SU-DHL-6 (cell line): ENCODE measurements around the gene SYK.

ENCODE experiments used
- H2AFZ ChIP-seq: fragments of 200-600 bp; sonication (generic); 2 replicates; pipeline ENCODE4 v1.6.1; 2014; ENCODE audit warnings: low read depth, mild to moderate bottlenecking, moderate library complexity, mixed read lengths, antibody characterized with exemption, low read length; ENCODE audit not compliant: severe bottlenecking
- H3F3A ChIP-seq: fragments of 200-600 bp; shearing (Covaris generic); 2 replicates; pipeline ENCODE4 v1.6.0; 2016; ENCODE audit warnings: antibody characterized with exemption, mild to moderate bottlenecking; ENCODE audit not compliant: insufficient read depth
- H3K27ac ChIP-seq: fragments of 200-600 bp; sonication (generic); 2 replicates; pipeline ENCODE4 v1.5.1; 2016; ENCODE audit warnings: low read depth, mild to moderate bottlenecking, low read length, moderate library complexity, mixed read lengths
- H3K27me3 ChIP-seq: fragments of 200-600 bp; sonication (generic), shearing (Covaris generic); 2 replicates; pipeline ENCODE4 v1.6.0; 2014; ENCODE audit warnings: mild to moderate bottlenecking, low read length
- H3K36me3 ChIP-seq: fragments of 200-600 bp; sonication (generic); 2 replicates; pipeline ENCODE4 v1.6.1; 2014; ENCODE audit warnings: mild to moderate bottlenecking, low read length, mixed read lengths
- H3K4me2 ChIP-seq: fragments of 300-600, 200-600 bp; shearing (Covaris generic), sonication (generic); 2 replicates; pipeline ENCODE4 v1.6.0; 2014; ENCODE audit warnings: low read length, low read depth, mild to moderate bottlenecking; ENCODE audit not compliant: poor library complexity, severe bottlenecking
- H3K4me3 ChIP-seq: fragments of 200-600 bp; sonication (generic); 2 replicates; pipeline ENCODE4 v1.5.1; 2014; ENCODE audit warnings: antibody characterized with exemption, low read length, mild to moderate bottlenecking, mixed read lengths; ENCODE audit not compliant: insufficient read depth, poor library complexity, severe bottlenecking
- H3K79me2 ChIP-seq: fragments of 200-600 bp; sonication (generic); 2 replicates; pipeline ENCODE4 v1.6.1; 2014; ENCODE audit warnings: mild to moderate bottlenecking, low read length, moderate library complexity; ENCODE audit not compliant: insufficient read depth
- H3K9ac ChIP-seq: fragments of 200-600 bp; sonication (generic); 2 replicates; pipeline ENCODE4 v1.7.0; 2014; ENCODE audit warnings: mild to moderate bottlenecking, low read length
- H3K9me2 ChIP-seq: fragments of 200-600 bp; sonication (generic); replicated peaks from 2 replicates; pipeline ENCODE4 v1.6.1; 2014; ENCODE audit warnings: low read length; ENCODE audit not compliant: insufficient read depth
- H3K9me3 ChIP-seq: fragments of 200-600 bp; sonication (generic); 2 replicates; pipeline ENCODE4 v1.6.1; 2014; ENCODE audit warnings: low read length, mixed read lengths; ENCODE audit not compliant: insufficient read depth
- H4K20me1 ChIP-seq: fragments of 200-600 bp; sonication (generic); 2 replicates; pipeline ENCODE4 v1.6.1; 2014; ENCODE audit warnings: low read depth, mild to moderate bottlenecking, antibody characterized with exemption, low read length, moderate library complexity, mixed read lengths
- CTCF ChIP-seq: fragments of 200-600 bp; sonication (generic); IDR thresholded peaks from one replicate; pipeline ENCODE4 v1.5.1; 2017; ENCODE audit warnings: antibody characterized with exemption, mild to moderate bottlenecking, low read length, moderate library complexity; ENCODE audit not compliant: insufficient read depth, poor library complexity, severe bottlenecking
- EZH2phosphoT487 ChIP-seq: fragments of 200-600 bp; sonication (generic), shearing (Covaris generic); conservative IDR thresholded peaks from 2 replicates; pipeline ENCODE4 v1.6.1; 2018; ENCODE audit warnings: mild to moderate bottlenecking, antibody characterized with exemption, low read length, moderate library complexity, mixed read lengths

SYK gene

DNA sequence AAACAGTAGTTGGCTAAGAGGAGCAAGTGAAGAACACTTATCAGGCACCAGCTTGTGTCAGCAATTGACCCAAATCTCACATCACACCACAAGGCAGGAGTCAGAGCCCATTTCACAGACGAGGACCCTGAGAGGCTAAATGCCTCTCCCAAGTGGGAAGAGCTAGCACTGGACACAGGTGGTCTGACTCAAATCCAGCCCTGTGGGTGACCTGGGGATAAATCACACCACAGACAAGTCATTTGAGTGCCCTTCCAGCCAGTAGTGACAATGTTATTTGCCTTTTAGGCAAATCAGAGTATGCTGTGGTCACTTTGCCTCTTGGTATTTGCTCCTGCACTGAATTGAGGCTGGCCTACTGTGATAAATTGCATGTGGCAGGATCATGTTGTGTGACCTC is 138.7 kb downstream of the SYK start:
- H3K27me3 ChIP-seq = no peaks in the 10 kb centered on the region
- H3K27ac ChIP-seq = no peak overlapping the region

GRCh38 chr9:90941661-90942060 is 140.0 kb downstream of the SYK start:
- no peak overlapping the region for H3K4me3 ChIP-seq
- no peak overlapping the region for H2AFZ ChIP-seq
- H3K9me3 ChIP-seq = no peaks in the 10 kb centered on the region
- H3K9me2 ChIP-seq = no peaks in the 10 kb centered on the region
- H3K36me3 ChIP-seq = no peaks in the 10 kb centered on the region
- H4K20me1 ChIP-seq = no peaks in the 10 kb centered on the region
- no peak overlapping the region for H3K4me2 ChIP-seq
- no peaks in the 10 kb centered on the region for H3K27me3 ChIP-seq
- no peak overlapping the region for H3K9ac ChIP-seq
- TF ChIP-seq CTCF (no peak), EZH2phosphoT487 (no peak)
- H3K79me2 ChIP-seq = no peaks in the 10 kb centered on the region
- no peak overlapping the region for H3K27ac ChIP-seq
- no peaks in the 10 kb centered on the region for H3F3A ChIP-seq

More for the DNA sequence above, 138.7 kb downstream of the SYK start:
- Histone ChIP-seq H4K20me1 (no peaks in the 10 kb centered on the region), H3F3A (no peaks in the 10 kb centered on the region), H3K9me2 (no peaks in the 10 kb centered on the region), H2AFZ (no peak overlapping the region), H3K79me2 (no peaks in the 10 kb centered on the region), H3K4me2 (no peak overlapping the region), H3K36me3 (no peaks in the 10 kb centered on the region), H3K9ac (no peak overlapping the region), H3K9me3 (no peaks in the 10 kb centered on the region), H3K4me3 (no peak overlapping the region)
- TF ChIP-seq CTCF (no peak), EZH2phosphoT487 (no peak)

DNA sequence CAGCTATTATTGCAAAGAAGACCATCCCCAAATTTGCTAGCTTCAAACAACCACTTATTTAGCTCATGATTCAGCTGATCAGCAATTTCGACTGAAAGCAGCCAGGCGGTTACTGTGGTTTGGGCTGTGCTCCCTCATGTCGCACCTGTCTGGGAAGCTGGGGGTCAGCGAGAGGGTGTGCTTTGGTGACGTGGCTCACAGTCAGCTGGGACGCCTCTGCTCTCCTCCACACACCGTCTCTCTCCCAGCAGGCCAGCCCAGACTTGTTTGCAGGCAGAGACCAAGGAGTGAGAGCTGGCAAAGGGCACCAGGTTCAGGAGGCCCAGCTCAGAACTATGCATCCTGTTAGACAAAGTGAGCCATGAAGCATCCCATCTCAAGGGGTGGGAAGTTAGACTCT is 140.9 kb downstream of the SYK start:
- TF ChIP-seq CTCF = no peak
- TF ChIP-seq EZH2phosphoT487 = no peak
- no peak overlapping the region for H3K4me3 ChIP-seq
- no peaks in the 10 kb centered on the region for H3K36me3 ChIP-seq
- no peak overlapping the region for H3K4me2 ChIP-seq
- no peaks in the 10 kb centered on the region for H3K9me2 ChIP-seq
- no peaks in the 10 kb centered on the region for H3K27me3 ChIP-seq
- H2AFZ ChIP-seq = no peak overlapping the region
- no peak overlapping the region for H3K9ac ChIP-seq
- no peaks in the 10 kb centered on the region for H4K20me1 ChIP-seq
- H3K9me3 ChIP-seq = no peaks in the 10 kb centered on the region
- no peaks in the 10 kb centered on the region for H3K79me2 ChIP-seq
- no peaks in the 10 kb centered on the region for H3F3A ChIP-seq
- no peak overlapping the region for H3K27ac ChIP-seq

- H3K4me2 ChIP-seq = no peak overlapping the region
- TF ChIP-seq CTCF (no peak), EZH2phosphoT487 (no peak)
- no peaks in the 10 kb centered on the region for H3K36me3 ChIP-seq
- no peaks in the 10 kb centered on the region for H4K20me1 ChIP-seq
- no peaks in the 10 kb centered on the region for H3K9me2 ChIP-seq
- H3K4me3 ChIP-seq = no peak overlapping the region
- H3K9ac ChIP-seq = no peak overlapping the region
- H3K27ac ChIP-seq = no peak overlapping the region
- no peaks in the 10 kb centered on the region for H3F3A ChIP-seq
- H3K27me3 ChIP-seq = no peaks in the 10 kb centered on the region
- H3K79me2 ChIP-seq = no peaks in the 10 kb centered on the region
- H2AFZ ChIP-seq = no peak overlapping the region
- H3K9me3 ChIP-seq = no peaks in the 10 kb centered on the region
Observed at GRCh38 chr9:90943341-90943740, 141.7 kb downstream of the SYK start.
